NCI-H510A treated with DMSO at 0.1 percent for 48 hours (cell line): ENCODE measurements around the gene PERM1.

Experiments used
- DNase-seq: peaks from one replicate; lab custom pipeline; 2025; lab: John Stamatoyannopoulos, UW

Gene PERM1

DNA sequence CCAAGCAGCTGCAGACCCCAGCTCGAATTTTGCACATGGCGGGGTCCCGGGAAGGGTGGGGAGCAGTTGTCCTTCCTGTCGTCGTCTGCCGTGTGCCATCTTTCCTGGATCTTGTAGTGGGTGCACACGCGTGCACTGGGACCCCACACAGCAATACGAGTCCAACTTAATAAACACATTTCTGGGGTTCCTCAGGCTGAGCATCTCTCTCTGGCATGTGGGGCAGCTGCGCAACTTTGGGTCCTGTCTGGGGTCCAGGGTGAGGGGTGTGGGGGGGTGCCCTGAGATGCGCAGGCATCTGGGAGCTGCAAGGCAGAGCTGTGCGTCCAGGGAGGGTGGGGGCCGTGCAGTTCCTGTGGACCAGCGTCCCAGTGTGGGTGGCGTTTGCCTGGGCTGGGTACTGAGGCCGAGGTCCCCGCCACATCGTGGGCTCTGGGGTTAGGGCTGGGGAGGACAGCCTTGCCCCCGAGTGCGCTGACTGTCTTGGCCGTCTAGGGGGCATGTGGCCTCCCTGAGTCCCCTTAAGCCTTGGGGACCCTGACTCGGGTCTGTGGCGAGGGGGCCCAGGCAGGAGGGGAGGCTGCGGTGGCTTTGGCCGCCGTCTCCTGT is 16.3 kb downstream of the PERM1 start:
- no peak for DNase-seq

DNA sequence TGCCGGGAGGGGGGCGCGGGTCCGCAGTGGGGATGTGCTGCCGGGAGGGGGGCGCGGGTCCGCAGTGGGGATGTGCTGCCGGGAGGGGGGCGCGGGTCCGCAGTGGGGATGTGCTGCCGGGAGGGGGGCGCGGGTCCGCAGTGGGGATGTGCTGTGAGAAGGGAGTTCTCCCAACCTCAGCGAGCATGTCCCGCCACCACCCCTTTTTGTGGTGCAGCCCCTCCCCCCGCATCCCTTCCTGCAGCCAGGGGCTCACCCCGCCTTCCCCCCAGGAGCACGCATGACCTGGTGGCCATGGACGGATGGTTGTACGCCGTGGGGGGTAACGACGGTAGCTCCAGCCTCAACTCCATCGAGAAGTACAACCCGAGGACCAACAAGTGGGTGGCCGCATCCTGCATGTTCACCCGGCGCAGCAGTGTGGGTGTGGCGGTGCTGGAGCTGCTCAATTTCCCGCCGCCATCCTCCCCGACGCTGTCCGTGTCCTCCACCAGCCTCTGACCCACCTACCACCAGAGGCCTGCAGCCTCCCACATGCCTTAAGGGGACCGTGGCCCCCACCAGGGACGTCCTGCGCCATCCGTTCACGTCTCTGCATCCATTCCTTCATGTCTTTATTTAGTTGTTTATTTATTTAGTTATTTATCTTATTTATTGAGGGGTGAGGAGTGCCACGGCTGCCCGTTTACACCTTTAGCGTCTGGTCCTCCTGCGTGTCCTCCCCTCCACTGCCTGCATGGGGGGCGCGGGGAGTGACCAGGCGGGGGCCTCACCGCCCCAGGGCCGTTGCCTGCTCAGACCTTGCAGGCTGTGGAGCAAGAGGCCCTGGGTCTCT is 17.0 kb downstream of the PERM1 start:
- no peak for DNase-seq

DNA sequence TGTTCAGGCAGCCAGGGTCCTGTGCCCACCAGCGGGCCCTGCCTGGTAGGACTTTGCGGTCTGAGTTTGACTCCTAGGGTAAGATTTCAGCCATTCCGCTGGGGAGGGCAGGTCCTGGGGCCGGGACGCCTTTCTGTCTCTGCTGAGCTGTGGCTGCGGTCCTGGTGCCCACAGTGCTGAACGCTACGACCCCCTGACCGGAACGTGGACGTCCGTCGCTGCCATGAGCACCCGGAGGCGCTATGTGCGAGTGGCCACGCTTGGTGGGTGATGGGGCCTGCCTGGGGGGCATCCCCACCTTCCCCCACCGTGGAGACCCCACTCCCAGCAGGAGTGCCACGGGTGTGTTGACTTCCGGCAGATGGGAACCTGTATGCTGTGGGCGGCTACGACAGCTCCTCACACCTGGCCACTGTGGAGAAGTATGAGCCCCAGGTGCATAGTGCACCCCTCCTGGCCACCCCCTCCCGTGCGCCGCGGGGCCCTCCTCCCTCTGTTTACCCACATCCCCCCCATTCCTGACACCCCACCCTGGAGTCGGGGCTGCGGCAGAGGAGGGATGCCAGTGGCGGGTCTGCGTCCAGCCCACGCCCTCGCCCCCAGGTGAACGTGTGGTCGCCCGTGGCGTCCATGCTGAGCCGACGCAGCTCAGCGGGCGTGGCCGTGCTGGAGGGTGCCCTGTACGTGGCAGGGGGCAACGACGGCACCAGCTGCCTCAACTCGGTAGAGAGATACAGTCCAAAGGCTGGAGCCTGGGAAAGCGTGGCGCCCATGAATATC is 18.0 kb downstream of the PERM1 start:
- DNase-seq, result no peak

DNA sequence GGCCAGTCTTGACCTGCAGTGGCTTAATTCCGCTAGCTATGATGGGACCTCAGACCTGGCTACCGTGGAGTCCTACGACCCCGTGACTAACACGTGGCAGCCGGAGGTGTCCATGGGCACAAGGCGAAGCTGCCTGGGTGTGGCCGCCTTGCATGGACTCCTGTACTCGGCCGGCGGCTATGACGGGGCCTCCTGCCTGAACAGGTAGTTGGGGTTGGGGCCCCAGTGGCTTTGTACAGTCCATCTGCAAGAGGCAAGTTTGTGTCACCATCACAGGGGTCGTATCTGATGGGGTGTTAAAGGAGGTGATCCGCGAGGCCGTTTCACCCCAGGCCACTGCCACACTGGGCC is 18.6 kb downstream of the PERM1 start:
- no peak for DNase-seq

DNA sequence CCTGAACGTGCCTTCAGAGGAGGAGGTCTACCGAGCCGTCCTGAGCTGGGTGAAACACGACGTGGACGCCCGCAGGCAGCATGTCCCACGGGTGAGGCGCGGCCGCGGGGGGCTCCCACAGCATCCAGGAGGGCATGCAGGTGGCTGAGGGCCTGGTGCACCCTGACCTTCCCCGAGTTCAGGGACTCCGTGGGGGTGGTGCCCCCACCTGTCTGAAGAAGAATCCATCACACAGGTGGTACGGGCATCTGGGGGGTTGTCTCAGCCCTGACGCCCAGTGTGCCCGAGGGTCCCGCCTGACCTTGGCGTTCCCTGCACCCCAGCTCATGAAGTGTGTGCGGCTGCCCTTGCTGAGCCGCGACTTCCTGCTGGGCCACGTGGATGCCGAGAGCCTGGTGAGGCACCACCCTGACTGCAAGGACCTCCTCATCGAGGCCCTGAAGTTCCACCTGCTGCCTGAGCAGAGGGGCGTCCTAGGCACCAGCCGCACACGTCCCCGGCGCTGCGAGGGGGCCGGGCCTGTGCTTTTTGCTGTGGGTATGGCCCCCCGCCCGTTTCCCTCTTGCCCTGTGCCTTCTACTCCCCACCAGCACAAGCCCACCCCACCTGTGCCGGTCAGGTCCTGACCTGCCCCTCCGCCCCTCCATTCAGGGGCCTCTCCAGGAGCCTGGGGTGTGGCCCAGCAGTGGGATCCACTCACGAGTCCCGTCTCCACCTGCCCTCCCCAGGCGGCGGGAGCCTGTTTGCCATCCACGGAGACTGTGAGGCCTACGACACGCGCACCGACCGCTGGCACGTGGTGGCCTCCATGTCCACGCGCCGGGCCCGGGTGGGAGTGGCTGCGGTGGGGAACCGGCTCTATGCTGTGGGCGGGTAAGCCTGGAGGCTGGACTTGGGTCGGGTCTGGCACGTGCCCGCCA is 19.3 kb downstream of the PERM1 start:
- no peak for DNase-seq

DNA sequence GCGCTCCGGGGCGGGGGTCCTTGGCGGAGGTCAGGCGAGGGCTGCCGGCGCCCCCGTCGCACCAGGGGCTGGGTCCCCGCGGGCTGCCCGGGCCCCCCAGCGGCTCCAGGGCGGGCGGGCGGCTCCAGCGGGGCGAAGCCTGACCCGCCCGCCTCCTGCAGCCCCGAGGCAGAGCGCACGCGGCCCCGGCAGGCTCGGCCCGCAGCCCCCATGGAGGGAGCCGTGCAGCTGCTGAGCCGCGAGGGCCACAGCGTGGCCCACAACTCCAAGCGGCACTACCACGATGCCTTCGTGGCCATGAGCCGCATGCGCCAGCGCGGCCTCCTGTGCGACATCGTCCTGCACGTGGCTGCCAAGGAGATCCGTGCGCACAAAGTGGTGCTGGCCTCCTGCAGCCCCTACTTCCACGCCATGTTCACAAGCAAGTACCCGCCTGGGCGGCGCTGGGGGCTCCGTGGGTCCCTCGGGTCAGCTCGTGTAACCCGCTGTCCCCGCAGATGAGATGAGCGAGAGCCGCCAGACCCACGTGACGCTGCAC is 20.7 kb downstream of the PERM1 start:
- DNase-seq, result no peak

DNA sequence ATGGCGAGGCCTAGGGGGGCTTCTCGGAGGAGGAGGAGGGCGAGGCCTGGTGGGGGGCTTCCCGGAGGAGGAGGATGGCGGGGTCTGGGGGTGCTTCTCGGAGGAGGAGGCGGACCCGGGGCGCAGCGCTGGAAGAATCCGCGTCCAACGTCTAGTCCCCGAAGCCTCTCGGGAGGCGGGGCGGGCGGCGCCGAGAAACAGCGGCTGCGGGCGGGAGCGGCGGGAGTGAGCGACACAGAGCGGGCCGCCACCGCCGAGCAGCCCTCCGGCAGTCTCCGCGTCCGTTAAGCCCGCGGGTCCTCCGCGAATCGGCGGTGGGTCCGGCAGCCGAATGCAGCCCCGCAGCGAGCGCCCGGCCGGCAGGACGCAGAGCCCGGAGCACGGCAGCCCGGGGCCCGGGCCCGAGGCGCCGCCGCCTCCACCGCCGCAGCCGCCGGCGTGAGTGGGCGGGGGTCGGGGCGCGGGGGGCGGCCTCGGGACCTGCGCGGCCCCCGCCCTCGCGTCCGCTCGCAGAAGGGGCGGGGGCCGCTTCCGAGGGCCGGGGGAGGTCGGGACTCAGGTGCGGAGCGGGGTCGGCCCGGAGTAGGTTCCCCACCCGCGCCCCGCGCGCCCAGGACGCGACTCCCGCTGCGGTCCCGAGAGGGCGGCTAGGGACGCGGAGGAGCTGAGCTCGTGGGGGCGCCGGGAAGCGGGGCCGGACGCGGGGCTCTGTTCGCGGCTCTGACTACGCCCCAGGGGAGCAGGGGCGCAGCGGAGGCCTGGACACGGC is 21.3 kb downstream of the PERM1 start, which contains the start of gene KLHL17:
Gene KLHL17 (plus strand): TSS at position 222 of the 769 bp plus-strand sequence. CDS start 110 bp downstream, at position 332.
- DNase-seq, result peak; percentile 29

DNA sequence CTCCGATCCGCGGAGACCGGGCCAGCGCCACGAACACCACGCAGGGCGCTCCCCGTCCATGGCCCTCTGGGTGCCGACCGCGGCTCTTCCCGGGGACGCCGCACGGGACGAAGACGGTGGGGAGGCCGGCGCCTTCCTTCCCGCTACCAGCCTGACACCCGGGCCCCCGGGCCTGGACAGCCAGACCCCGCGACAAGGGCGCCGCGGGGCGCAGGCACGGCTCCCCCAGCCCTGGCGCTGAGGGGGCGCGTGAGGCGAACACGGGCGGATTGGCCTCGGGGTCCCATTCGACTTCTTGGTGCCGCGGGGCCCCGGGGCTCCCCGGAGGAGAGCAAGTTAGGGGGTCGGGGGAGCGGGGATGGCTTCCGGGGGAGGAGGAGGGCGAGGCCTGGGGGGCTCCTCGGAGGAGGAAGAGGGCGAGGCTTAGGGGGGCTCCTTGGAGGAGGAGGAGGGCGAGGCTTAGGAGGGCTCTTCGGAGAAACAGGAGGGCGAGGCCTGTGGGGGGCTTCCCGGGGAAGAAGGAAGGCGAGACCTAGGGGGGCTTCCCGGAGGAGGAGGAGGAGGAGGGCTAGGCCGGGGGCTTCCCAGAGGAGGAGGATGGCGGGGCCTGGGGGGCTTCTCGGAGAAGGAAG is 22.0 kb downstream of the PERM1 start:
- no peak for DNase-seq

DNA sequence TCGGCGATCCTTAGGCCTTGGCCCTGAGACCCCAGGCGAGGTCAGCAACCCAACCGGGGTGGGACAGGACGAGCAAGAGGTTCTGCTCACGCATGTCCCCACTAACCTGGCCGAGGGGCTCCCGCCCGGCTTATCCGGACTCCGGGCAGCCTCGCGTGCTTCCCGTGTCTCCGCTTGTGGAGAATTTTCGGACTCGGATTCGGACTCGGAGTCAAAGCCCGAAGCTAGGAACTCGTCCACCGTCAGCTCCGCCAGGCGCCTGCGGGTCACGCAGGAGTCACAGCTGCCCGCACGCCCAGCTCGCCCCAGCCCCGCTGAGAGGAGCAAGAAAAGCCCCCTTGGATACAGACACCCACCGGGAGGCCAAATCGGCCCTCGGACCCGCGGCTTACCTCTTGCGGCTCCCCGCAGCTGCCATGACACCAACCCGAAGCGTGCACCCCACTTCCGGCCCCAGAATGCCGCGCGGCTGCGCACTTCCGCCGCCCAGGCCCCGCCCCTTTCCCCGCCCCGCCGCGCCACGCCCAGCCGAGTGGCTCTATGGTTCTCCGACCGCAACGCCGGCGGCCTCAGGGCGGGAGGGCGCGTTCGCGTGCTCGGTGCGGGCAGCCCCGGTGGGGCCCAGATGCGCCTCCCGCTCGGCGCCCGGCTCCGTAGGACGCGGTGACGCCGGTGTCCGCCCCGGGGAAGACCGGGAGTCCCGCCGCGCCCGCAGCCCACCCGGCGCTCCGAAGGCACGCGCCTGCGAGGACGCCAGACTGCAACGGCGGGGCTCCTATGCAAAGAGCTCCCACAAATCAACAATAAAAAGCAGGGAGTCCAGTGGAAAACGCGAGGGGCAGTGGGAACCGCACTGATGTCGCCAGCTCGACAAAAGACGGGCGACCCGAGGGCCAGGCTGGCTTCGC is 22.8 kb downstream of the PERM1 start, which contains the start of gene NOC2L:
Gene NOC2L (minus strand): TSS at position 434 of the 908 bp plus-strand sequence. CDS start 16 bp downstream, at position 418.
- DNase-seq, result peak; percentile 70

DNA sequence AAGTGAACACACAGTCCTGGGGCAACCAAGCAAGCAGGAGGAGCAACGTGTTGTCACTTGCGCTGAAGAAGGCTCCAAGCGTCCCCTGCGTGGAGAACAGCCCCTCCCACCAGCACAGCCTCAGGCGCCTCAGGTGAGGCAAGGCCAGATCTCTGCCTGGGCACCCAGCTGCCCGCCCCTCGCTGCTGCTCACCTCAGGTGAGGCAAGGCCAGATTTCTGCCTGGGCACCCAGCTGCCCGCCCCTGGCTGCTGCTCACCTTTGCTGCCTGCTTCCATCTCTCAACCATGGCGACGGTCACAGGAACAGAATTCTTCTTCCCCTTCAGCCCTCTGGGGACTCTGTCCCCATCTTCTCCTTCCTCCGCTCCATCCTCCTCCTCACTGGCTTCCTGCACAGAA is 25.3 kb downstream of the PERM1 start:
- DNase-seq, result no peak

DNA sequence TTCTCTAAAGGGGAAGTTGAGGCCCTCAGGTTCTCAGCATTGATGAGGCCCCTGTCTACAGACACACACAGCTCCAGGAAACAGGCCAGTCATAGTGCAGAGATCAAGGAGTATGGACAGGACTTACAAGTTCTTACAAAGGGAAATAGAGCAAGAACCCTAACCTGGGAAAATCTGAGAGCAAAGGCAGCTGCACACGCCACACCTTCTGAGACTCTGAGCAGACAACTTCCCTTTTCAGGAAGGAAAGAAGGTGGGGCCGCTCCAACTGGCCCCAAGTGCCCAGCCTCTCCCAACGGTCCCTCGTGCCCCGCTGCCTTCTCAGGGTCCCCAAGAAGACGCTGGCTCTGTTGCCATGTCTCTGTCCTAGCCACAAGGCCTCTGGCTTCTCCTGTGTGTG is 26.4 kb downstream of the PERM1 start:
- DNase-seq, result no peak

DNA sequence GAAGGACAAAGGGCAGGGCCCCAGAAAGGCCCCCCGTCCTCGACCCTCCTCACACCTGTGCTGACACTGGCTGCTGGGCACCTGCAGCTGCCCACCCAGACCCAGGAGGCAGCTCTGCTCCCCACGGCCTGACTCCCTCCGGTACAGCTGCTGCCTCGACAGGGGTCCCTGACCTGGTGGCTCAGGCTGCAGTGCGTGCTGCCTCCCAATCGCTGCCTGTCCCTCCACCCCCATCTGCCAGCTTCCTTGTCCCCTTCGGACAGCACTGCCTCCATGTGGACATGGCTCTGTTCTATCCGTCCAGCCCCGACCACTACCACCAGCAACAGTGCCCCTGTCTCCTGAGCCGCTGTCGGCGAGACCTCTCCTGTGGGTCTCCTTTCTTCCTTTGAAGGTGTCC is 27.0 kb downstream of the PERM1 start:
- DNase-seq, result no peak

DNA sequence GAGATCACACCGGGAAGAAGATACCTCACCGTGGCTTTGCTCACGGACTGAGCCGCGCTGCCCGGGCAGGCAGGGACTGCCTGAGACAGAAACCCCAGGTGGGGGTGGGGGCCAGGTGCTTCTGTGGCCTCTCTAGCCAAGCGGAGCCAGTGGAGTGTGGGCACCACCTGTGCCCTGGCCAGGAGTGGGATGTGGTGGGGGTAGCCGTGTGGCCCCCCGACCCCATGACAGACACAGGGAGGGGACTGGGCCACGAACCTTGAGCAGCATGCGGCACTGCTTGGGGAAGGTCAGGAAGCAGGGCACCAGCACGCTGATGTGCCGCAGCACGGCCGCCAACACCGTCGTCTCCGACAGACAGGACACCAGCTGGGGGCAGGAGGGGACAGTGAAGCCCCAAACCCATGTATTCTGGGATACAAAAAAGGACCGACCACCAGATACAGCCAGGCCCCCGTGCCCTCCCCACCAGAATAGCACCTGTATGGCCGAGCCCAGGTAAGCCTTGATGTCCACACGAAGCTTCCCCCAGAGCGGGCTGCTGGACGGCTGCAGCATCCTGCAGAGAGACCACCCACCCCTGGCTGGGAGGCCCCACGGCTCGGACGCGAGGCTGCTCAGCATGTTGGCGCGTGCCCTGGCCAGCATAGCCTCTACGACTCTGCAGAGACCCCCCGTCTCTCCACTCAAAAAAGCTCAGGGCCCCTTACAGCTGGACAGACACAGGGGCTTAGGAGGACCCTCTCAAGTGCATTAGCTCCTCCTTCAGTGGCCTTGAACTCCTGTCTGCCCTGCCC is 28.2 kb downstream of the PERM1 start:
- DNase-seq, result no peak

DNA sequence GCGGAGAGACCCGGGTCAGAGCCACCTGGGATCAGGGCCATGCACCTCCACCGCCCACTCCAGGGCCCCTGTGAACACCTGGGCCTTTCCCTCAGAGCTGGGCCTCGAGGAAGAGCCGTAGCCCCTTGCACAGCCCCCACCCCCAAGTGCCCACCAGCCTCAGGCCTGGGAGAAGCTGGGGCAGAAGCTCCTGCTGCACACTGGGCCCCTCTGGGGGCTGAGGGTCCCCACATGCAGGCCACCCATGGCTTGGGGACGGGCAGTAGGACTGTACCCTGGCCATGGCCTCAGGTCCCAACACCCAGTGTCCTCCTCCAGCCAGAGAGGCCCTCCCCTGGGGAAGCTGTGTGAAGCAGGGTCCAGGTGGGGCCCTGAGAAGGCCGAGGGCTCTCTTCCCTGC is 29.3 kb downstream of the PERM1 start:
- no peak for DNase-seq

DNA sequence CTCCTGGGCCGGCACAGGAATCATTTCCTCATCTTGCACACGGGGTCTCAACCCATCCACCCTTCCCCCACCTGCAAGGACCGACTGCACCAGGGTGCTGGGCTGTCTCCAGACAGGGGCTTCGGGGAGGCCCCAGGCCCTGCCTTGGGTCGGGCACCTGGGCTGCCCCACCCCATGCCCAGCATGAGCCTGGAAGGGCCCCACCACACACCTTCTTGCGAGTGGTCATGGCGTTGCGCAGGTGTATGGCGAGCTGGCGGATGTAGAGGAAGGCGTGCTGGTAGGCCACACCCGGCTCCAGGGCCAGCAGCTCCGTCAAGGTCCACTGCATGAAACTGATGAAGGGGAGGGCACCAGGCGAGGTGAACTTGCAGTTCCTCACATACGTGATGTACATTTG is 29.7 kb downstream of the PERM1 start:
- DNase-seq, result no peak

DNA sequence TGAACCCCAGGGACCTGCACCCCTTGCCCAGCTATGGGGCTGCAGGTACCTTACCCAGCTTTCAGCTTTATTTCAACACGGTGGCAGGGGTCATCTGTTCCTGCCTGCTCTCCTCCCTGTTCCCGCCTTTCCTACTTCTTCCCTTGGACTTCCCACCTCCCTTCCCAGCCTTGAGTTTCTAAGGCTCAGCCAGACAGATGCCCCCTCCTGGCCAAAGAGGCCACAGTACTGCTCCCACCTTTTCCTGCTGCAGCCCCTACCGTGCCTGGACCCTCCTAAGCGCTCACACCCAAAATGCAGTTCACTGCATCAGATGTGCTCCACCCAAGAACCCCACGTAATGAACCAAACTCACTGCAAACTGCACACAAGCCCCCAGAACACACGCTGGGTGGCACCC is 30.5 kb downstream of the PERM1 start:
- no peak for DNase-seq

DNA sequence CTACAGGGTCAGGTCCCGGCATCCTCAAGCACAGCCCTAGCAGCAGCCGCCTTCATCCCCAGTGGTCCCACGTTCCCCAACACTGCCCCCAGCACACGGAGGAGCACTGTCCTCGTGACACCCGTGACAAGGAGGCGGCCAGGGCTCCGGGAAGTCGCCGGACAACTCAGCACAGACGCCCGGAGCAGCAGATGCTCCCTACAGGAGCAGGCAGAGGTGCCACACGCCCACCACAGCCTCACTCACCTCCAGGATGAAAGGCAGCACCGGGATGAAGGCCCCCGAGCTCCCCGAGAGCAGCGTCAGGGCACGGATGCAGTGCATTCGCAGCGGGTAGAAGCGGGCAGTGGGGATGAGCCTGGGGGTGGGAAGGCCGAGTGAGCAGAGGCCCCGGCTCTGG is 31.0 kb downstream of the PERM1 start:
- no peak for DNase-seq

DNA sequence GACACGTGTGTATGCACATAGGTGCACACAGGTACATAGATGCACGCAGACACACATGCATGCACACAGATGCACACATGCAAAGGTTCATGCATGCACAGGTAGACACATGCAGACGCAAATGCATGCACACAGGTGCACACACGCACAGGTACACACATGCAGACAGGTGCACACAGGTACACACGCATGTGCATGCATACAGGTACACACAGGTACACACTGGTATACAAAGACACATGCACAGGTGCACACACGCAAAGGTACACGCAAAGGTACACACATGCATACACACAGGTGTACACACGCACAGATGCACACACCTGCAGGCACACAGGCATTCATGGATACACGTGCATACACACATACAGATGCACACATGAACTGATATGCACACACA is 31.6 kb downstream of the PERM1 start:
- no peak for DNase-seq
